H1 (cell line): Measurements from ENCODE around the gene INPP5A. TPM values are rescaled to one million over a fixed set of nuclear protein-coding genes. Genes with fewer than 3 reads are reported as not detected.
A peak's percentile ranks its signal among the peaks of the same experiment; 100 is the strongest.

Experiments
- CTCF ChIA-PET: fragments of 300-600 bp; sonication (Branson Sonifier 250); formaldehyde crosslinking; loops from one replicate; lab custom pipeline; 2021; ENCODE audit not compliant: partially characterized antibody; lab: Charles Lee
- POLR2A ChIA-PET: fragments of 300-600 bp; sonication (Branson Sonifier 250); formaldehyde crosslinking; loops from one replicate; lab custom pipeline; 2021; ENCODE audit warnings: inconsistent platforms; ENCODE audit not compliant: partially characterized antibody; lab: Charles Lee
- DNase-seq, 2 experiments: peaks; one replicate each; pipeline versions ENCODE4 v3.0.0 to v3.0.0-alpha.2; 2010 to 2022; ENCODE audit warnings: low spot score in 2 of 2, low read depth in 1 of 2, mixed read lengths in 1 of 2
- FAIRE-seq: peaks from 2 replicates; lab custom pipeline; 2011; peaks lifted over from hg19 to GRCh38; lab: Jason Lieb, UNC
- H2AFZ ChIP-seq: 2 replicates; pipeline ENCODE4 v1.8.1; 2012; ENCODE audit warnings: low read length, inconsistent platforms
- H2AK5ac ChIP-seq: 2 replicates; pipeline ENCODE4 v1.6.1; 2013; ENCODE audit warnings: low read depth, low read length
- H2BK120ac ChIP-seq: replicated peaks from 2 replicates; pipeline ENCODE3; 2013; ENCODE audit warnings: low read depth, low read length, inconsistent platforms
- H2BK12ac ChIP-seq: 2 replicates; pipeline ENCODE4 v1.6.1; 2013; ENCODE audit warnings: low read depth, low read length
- H2BK15ac ChIP-seq: 2 replicates; pipeline ENCODE4 v1.6.1; 2013; ENCODE audit warnings: low read length
- H2BK20ac ChIP-seq: 2 replicates; pipeline ENCODE4 v1.6.1; 2013; ENCODE audit warnings: low read length
- H2BK5ac ChIP-seq: 2 replicates; pipeline ENCODE4 v1.6.1; 2013; ENCODE audit warnings: low read depth, low read length
- H3K14ac ChIP-seq: 2 replicates; pipeline ENCODE4 v1.6.1; 2013; ENCODE audit warnings: inconsistent platforms; ENCODE audit not compliant: insufficient read length
- H3K18ac ChIP-seq: 2 replicates; pipeline ENCODE4 v1.6.1; 2013; ENCODE audit warnings: low read length; ENCODE audit errors: extremely low read depth
- H3K23ac ChIP-seq: 2 replicates; pipeline ENCODE4 v1.6.1; 2013; ENCODE audit warnings: inconsistent platforms; ENCODE audit not compliant: insufficient read length
- H3K23me2 ChIP-seq: 2 replicates; pipeline ENCODE4 v1.6.1; 2013; ENCODE audit warnings: low read depth, low read length
- H3K27ac ChIP-seq: 2 replicates; pipeline ENCODE4 v1.6.1; 2011; ENCODE audit warnings: low read depth, low read length, inconsistent platforms
- H3K27me3 ChIP-seq, 4 experiments: replicated peaks in 1 of 4; 1 replicate in 1 of 4; 2 replicates in 3 of 4; pipeline versions ENCODE4 v1.6.1 to v1.8.1; 2011 to 2013; ENCODE audit warnings: low read length in 3 of 4, mild to moderate bottlenecking in 3 of 4, inconsistent platforms in 2 of 4, mixed read lengths in 2 of 4, moderate library complexity in 1 of 4; ENCODE audit not compliant: control insufficient read depth in 3 of 4, insufficient read depth in 3 of 4; ENCODE audit errors: extremely low read depth in 1 of 4
- H3K36me3 ChIP-seq, 4 experiments: 2 replicates each; pipeline versions ENCODE4 v1.6.1 to v1.8.1; 2011 to 2013; ENCODE audit warnings: mild to moderate bottlenecking in 4 of 4, low read length in 3 of 4, moderate library complexity in 2 of 4, control low read depth in 1 of 4, inconsistent platforms in 1 of 4; ENCODE audit not compliant: insufficient read depth in 4 of 4, control insufficient read depth in 2 of 4
- H3K4ac ChIP-seq: replicated peaks from 2 replicates; pipeline ENCODE3; 2013; ENCODE audit warnings: low read length, low read depth, mixed read lengths, inconsistent platforms; ENCODE audit not compliant: insufficient read length
- H3K4me1 ChIP-seq, 4 experiments: replicated peaks in 1 of 4; 1 replicate in 1 of 4; 2 replicates in 3 of 4; pipeline versions ENCODE4 v1.6.1 to v1.8.1; 2011 to 2013; ENCODE audit warnings: low read length in 3 of 4, inconsistent platforms in 2 of 4, mixed read lengths in 1 of 4; ENCODE audit not compliant: insufficient read depth in 4 of 4, control insufficient read depth in 3 of 4
- H3K4me2 ChIP-seq, 2 experiments: 2 replicates each; pipeline versions ENCODE4 v1.6.1 to v1.8.1; 2011 to 2013; ENCODE audit warnings: low read depth in 2 of 2, low read length in 2 of 2, control low read depth in 1 of 2, inconsistent platforms in 1 of 2, mild to moderate bottlenecking in 1 of 2; ENCODE audit not compliant: insufficient read depth in 1 of 2
- H3K4me3 ChIP-seq, 4 experiments: fragments of 200-600, 300-600 bp in 1 of 4; sonication (generic), shearing (Covaris generic), sonication (Bioruptor Twin) in 1 of 4; 2 replicates each; pipeline versions ENCODE4 v1.5.1 to v1.8.1; 2011 to 2016; ENCODE audit warnings: low read length in 4 of 4, low read depth in 3 of 4, control low read depth in 2 of 4, inconsistent platforms in 2 of 4, mild to moderate bottlenecking in 2 of 4, mixed read lengths in 1 of 4, moderate library complexity in 1 of 4; ENCODE audit not compliant: insufficient read depth in 2 of 4; ENCODE audit errors: extremely low read depth in 1 of 4
- H3K56ac ChIP-seq: replicated peaks from 2 replicates; pipeline ENCODE3; 2013; ENCODE audit warnings: low read depth, mild to moderate bottlenecking, mixed read lengths, low read length, inconsistent platforms; ENCODE audit not compliant: insufficient read length
- H3K79me1 ChIP-seq: 2 replicates; pipeline ENCODE4 v1.6.1; 2013; ENCODE audit warnings: low read depth, low read length, control low read depth
- H3K79me2 ChIP-seq, 2 experiments: 2 replicates each; pipeline versions ENCODE4 v1.6.1 to v1.8.1; 2012 to 2013; ENCODE audit warnings: low read length in 2 of 2, mild to moderate bottlenecking in 2 of 2, inconsistent platforms in 1 of 2; ENCODE audit not compliant: insufficient read depth in 2 of 2, control insufficient read depth in 1 of 2
- H3K9ac ChIP-seq, 4 experiments: replicated peaks in 1 of 4; 1 replicate in 1 of 4; 2 replicates in 3 of 4; pipeline versions ENCODE4 v1.6.1 to v1.8.1; 2011 to 2013; ENCODE audit warnings: low read depth in 3 of 4, low read length in 3 of 4, control low read depth in 2 of 4, mild to moderate bottlenecking in 2 of 4, moderate library complexity in 2 of 4, inconsistent platforms in 1 of 4; ENCODE audit errors: extremely low read depth in 1 of 4
- H3K9me3 ChIP-seq, 2 experiments: 2 replicates each; pipeline versions ENCODE4 v1.6.1 to v1.8.1; 2012 to 2013; ENCODE audit warnings: mild to moderate bottlenecking in 2 of 2, moderate library complexity in 2 of 2, control low read depth in 1 of 2, inconsistent platforms in 1 of 2, low read depth in 1 of 2, low read length in 1 of 2, mixed read lengths in 1 of 2; ENCODE audit not compliant: insufficient read depth in 2 of 2
- H4K20me1 ChIP-seq, 2 experiments: replicated peaks in 1 of 2; 2 replicates each; pipeline versions ENCODE3 to v1.8.1; 2011 to 2013; ENCODE audit warnings: inconsistent platforms in 2 of 2, low read length in 2 of 2, mild to moderate bottlenecking in 1 of 2; ENCODE audit not compliant: insufficient read depth in 2 of 2, control insufficient read depth in 1 of 2
- H4K5ac ChIP-seq: 2 replicates; pipeline ENCODE4 v1.6.1; 2013; ENCODE audit warnings: low read length, low read depth, mixed read lengths, inconsistent platforms; ENCODE audit not compliant: insufficient read length
- H4K8ac ChIP-seq: 2 replicates; pipeline ENCODE4 v1.8.0; 2013; ENCODE audit warnings: mild to moderate bottlenecking, moderate library complexity, low read length, inconsistent platforms; ENCODE audit not compliant: insufficient read depth; ENCODE audit errors: extremely low read depth
- H4K91ac ChIP-seq: replicated peaks from 2 replicates; pipeline ENCODE3; 2013; ENCODE audit warnings: low read length, mixed read lengths, inconsistent platforms; ENCODE audit not compliant: insufficient read length
- BACH1 ChIP-seq: IDR thresholded peaks from 2 replicates; pipeline ENCODE4 v1.6.1; 2012; ENCODE audit warnings: low read length, improper control_type of control experiment
- CHD2 ChIP-seq: IDR thresholded peaks from 2 replicates; pipeline ENCODE4 v1.6.1; 2012; ENCODE audit warnings: low read length, improper control_type of control experiment
- FOSL1 ChIP-seq: IDR thresholded peaks from 2 replicates; pipeline ENCODE4 v1.6.1; 2011; ENCODE audit warnings: mild to moderate bottlenecking, low read depth, low read length, moderate library complexity; ENCODE audit not compliant: insufficient read depth
- GABPA ChIP-seq: IDR thresholded peaks from 2 replicates; pipeline ENCODE4 v1.6.1; 2011; ENCODE audit warnings: mild to moderate bottlenecking, low read length, moderate library complexity, borderline replicate concordance; ENCODE audit not compliant: insufficient read depth
- PHF8 ChIP-seq: fragments of 200-600 bp; sonication (generic); conservative IDR thresholded peaks from 2 replicates; pipeline ENCODE4 v1.7.1; 2012; ENCODE audit warnings: low read depth, mild to moderate bottlenecking, inconsistent platforms, low read length, moderate library complexity
- POLR2A ChIP-seq, 2 experiments: IDR thresholded peaks; 1 replicate in 1 of 2; 2 replicates in 1 of 2; pipeline ENCODE4 v1.6.1; 2011; ENCODE audit warnings: low read depth in 2 of 2, low read length in 2 of 2, mild to moderate bottlenecking in 2 of 2; ENCODE audit errors: control extremely low read depth in 1 of 2
- RFX5 ChIP-seq: IDR thresholded peaks from 2 replicates; pipeline ENCODE4 v1.6.1; 2011; ENCODE audit warnings: low read depth, low read length, improper control_type of control experiment, borderline replicate concordance
- SAP30 ChIP-seq: fragments of 300-600 bp; sonication (generic); IDR thresholded peaks from 2 replicates; pipeline ENCODE4 v1.7.1; 2012; ENCODE audit warnings: low read length, moderate library complexity, mild to moderate bottlenecking, inconsistent platforms; ENCODE audit not compliant: insufficient read depth, insufficient replicate concordance
- SIN3A ChIP-seq, 2 experiments: IDR thresholded peaks in 1 of 2; conservative IDR thresholded peaks in 1 of 2; 2 replicates each; pipeline ENCODE4 v1.6.1; 2011 to 2012; ENCODE audit warnings: low read length in 2 of 2, improper control_type of control experiment in 1 of 2, low read depth in 1 of 2, mild to moderate bottlenecking in 1 of 2
- SP1 ChIP-seq: IDR thresholded peaks from 2 replicates; pipeline ENCODE4 v1.6.1; 2011; ENCODE audit warnings: low read depth, low read length
- TCF12 ChIP-seq: IDR thresholded peaks from 2 replicates; pipeline ENCODE4 v1.6.1; 2011; ENCODE audit warnings: low read depth, mild to moderate bottlenecking, low read length
- ZNF274 ChIP-seq: IDR thresholded peaks from 2 replicates; pipeline ENCODE4 v1.7.0; 2012; ENCODE audit warnings: low read length, borderline replicate concordance; ENCODE audit errors: extremely low read depth
- WGBS, 2 experiments: shearing (Covaris generic) in 1 of 2; methylation state at CpG; one replicate each; pipeline versions ENCODE4 v1.1.6 to v1.1.7; 2013 to 2015; ENCODE audit warnings: low lambda C conversion rate in 2 of 2, mixed read lengths in 2 of 2, inconsistent platforms in 1 of 2, low coverage in 1 of 2, missing lambda C conversion rate in 1 of 2; ENCODE audit not compliant: insufficient replicate concordance in 2 of 2, insufficient coverage in 1 of 2, insufficient read length in 1 of 2; ENCODE audit errors: extremely low coverage in 1 of 2, missing lambda C conversion rate in 1 of 2; 5-methylcytosine and 5-hydroxymethylcytosine counted together
- polyA plus RNA-seq, 7 experiments: library from polyadenylated mRNA; depleted of rRNA in 3 of 7; stranded (reverse) in 5 of 7; unstranded in 2 of 7; fragments of >200 nt in 5 of 7; fragments of 200-250 nt in 2 of 7; gene quantifications; 1 replicate in 5 of 7; 2 replicates in 1 of 7; 4 replicates in 1 of 7; pipeline versions ENCODE4 v1.2.1 to v1.2.3, GENCODE V29; 2011 to 2013; ENCODE audit warnings: missing spikeins in 2 of 7, mixed read lengths in 2 of 7
- total RNA-seq: library from RNA; stranded (reverse); fragmentation: NEBNext Ultra II Directional; extraction: Animal tissue kit (Norgen Biotek cat#: 25700); gene quantifications from 2 replicates; pipeline ENCODE4 v1.2.1, GENCODE V29; 2021

Gene INPP5A
- total and polyA plus RNA-seq, 2 of the 8 experiments (the other 6 are each of a cell fraction or from before 2014, with no cell fraction given), result 19.7 to 27.5 TPM

DNA sequence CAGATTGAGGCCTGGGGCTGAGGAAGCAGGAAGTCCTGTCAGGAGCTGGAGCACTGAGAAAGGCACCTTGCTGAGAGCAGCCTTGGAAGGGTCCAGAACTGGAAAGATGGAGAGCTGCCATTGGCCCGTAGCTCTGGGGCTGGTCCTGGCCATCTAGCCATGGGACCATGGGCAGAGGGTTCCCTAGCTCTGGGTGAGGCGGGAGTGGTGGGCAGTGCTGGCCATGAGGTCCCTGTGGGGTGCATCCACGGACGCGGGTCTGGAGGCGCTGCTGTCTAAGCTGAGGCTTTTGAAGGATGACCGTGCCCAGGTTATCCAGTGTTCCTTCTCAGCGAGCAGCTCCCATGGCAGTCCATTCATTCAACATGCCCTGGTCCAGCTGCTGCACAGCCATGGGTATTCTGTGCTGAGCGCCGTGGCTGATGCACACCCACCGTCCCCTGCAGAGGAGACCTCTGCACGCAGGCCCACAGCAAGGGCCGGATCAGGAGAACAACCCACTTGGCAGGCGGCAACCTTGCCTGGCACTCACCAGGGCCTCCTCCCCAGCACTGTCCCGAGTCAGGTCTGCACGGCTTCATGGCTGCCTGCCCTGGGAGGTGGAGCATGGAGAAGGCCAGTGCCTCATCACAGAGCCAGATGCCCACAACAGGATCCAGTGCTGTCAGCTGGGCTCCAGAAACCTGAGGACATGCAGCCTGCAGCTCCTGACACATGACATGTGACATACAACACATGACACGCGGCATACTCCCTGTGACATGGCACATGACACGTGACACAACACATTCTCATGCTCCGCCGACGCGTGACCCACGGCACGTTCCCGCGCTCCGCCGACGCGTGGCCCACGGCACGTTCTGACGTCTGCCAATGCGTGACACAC, 121.9 kb downstream of the INPP5A start:
- FAIRE-seq, result no peak
- no peak for DNase-seq
- TF ChIP-seq ZNF274 (no peak), SP1 (no peak), SAP30 (no peak), BACH1 (no peak), SIN3A (conservative IDR thresholded peaks at IDR 0.05 in 1 of 2, IDR thresholded peaks at IDR 0.05 in 1 of 2; ENCODE audit: low read depth in 1 of 2, low read length in 2 of 2) (no peak), POLR2A (IDR thresholded peaks at IDR 0.05; ENCODE audit: control extremely low read depth in 1 of 2, low read depth in 2 of 2, low read length in 2 of 2) (no peak), GABPA (no peak), TCF12 (no peak), RFX5 (no peak), PHF8 (no peak), FOSL1 (no peak), CHD2 (no peak)
- H3K9me3 ChIP-seq, result no peaks in the 10 kb centered on the region
- H4K8ac ChIP-seq, result peak overlapping the region; percentile 22; the same call in 1 of the 2 replicates
- peak overlapping the region; percentile 77; the same call in 1 of the 2 replicates for H2AK5ac ChIP-seq
- H2AFZ ChIP-seq, result no peak overlapping the region
- no peak overlapping the region for H3K4me2 ChIP-seq
- no peak overlapping the region for H3K4ac ChIP-seq
- H2BK5ac ChIP-seq, result no peak overlapping the region
- H3K27me3 ChIP-seq, result no peaks in the 10 kb centered on the region
- H3K23ac ChIP-seq, result no peak overlapping the region
- no peak overlapping the region for H4K5ac ChIP-seq
- H3K18ac ChIP-seq, result no peak overlapping the region
- no peaks in the 10 kb centered on the region; a peak in 1 of 7 replicates for H3K4me1 ChIP-seq
- no peak overlapping the region for H3K9ac ChIP-seq
- H2BK20ac ChIP-seq, result no peak overlapping the region
- H3K56ac ChIP-seq, result no peak overlapping the region
- H3K4me3 ChIP-seq, result no peak overlapping the region
- H2BK15ac ChIP-seq, result no peak overlapping the region
- H4K91ac ChIP-seq, result no peak overlapping the region
- no peak overlapping the region for H3K14ac ChIP-seq
- WGBS, 2 experiments, result 93% methylated on average over 35 of the region's 35 CpGs; no CpG with 5 or more reads in 1 of the 2 experiments
- no peak overlapping the region for H3K27ac ChIP-seq
- no peak overlapping the region for H2BK120ac ChIP-seq
- ChIA-PET POLR2A (interaction anchor here (0.9 kb wide), 1 partner anchor 22 kb away, joined by 3 read pairs; no protein-coding TSS in a partner anchor), CTCF (interaction anchor here (0.6 to 1.5 kb wide), 4 partner anchors 10 to 242 kb away, joined by 3 to 4 read pairs (median 4); no protein-coding TSS in a partner anchor)
- H3K36me3 ChIP-seq, result no peaks in the 10 kb centered on the region; a peak in 1 of 8 replicates
- no peaks in the 10 kb centered on the region for H4K20me1 ChIP-seq
- no peaks in the 10 kb centered on the region; the same call in 1 of the 2 replicates for H3K23me2 ChIP-seq
- no peaks in the 10 kb centered on the region for H3K79me2 ChIP-seq
- no peak overlapping the region for H2BK12ac ChIP-seq
- no peaks in the 10 kb centered on the region for H3K79me1 ChIP-seq
